Peyer's patch (tissue), 4 donors: Measurements from ENCODE around the gene TMCO4. TPM values are rescaled to one million over a fixed set of nuclear protein-coding genes. Genes with fewer than 3 reads are reported as not detected.

Source experiments
- DNase-seq, 3 donors: peaks; one replicate each; pipeline ENCODE4 v3.0.0-alpha.2; 2017 to 2019
- H3K27ac ChIP-seq, 4 donors: fragments of 200-600 bp; sonication (generic); one replicate each; pipeline ENCODE4 v1.5.1; 2016 to 2019
- H3K27me3 ChIP-seq, 2 donors: fragments of 200-600 bp; sonication (generic); one replicate each; pipeline ENCODE4 v1.5.1; 2019
- H3K36me3 ChIP-seq, 3 donors: fragments of 200-600 bp; sonication (generic); one replicate each; pipeline ENCODE4 v1.5.1; 2016 to 2019
- H3K4me1 ChIP-seq, 4 donors: fragments of 200-600 bp; sonication (generic); one replicate each; pipeline ENCODE4 v1.5.1; 2016 to 2019
- H3K4me3 ChIP-seq, 4 donors: fragments of 200-600 bp; sonication (generic); 1 replicate in 3 of 4; 2 replicates in 1 of 4; pipeline ENCODE4 v1.5.1; 2016 to 2019; ENCODE audit warnings: mild to moderate bottlenecking in 1 of 4
- H3K9me3 ChIP-seq, 4 donors: fragments of 200-600 bp; sonication (generic); one replicate each; pipeline ENCODE4 v1.5.1; 2016 to 2019; ENCODE audit warnings: mild to moderate bottlenecking in 1 of 4
- CTCF ChIP-seq, 6 experiments: fragments of 450-650 bp in 4 of 6; fragments of 200-600 bp in 2 of 6; sonication (generic) in 1 of 6; IDR thresholded peaks; one replicate each; pipeline ENCODE4 v1.5.1; 2017 to 2019; ENCODE audit warnings: antibody characterized with exemption in 6 of 6, mild to moderate bottlenecking in 3 of 6, moderate library complexity in 1 of 6
- POLR2A ChIP-seq, 2 donors: fragments of 450-650 bp; IDR thresholded peaks; one replicate each; pipeline ENCODE4 v1.5.1; 2017; ENCODE audit warnings: antibody characterized with exemption in 2 of 2, mild to moderate bottlenecking in 2 of 2, moderate library complexity in 2 of 2
- total RNA-seq, 4 donors: library from RNA; depleted of rRNA; stranded (reverse); fragments of >200 nt; gene quantifications; one replicate each; pipeline ENCODE4 v1.1.0, GENCODE V29; 2016

The TMCO4 gene
- total RNA-seq, 4 donors from 2014 or later, result 13.5 to 40.4 (median 26.1) TPM

- H3K4me3 ChIP-seq, result no peak overlapping the region
- peaks cover 0 to 22% (median 2%) of the 10 kb centered on the region in 4 donors for H3K4me1 ChIP-seq
- H3K27ac ChIP-seq, result peak overlapping the region in 2 of 4 donors; percentile 13 to 65
- no peaks in the 10 kb centered on the region for H3K9me3 ChIP-seq
- DNase-seq, result no peak
- no peak for TF ChIP-seq POLR2A (IDR thresholded peaks at IDR 0.05)
- TF ChIP-seq CTCF (IDR thresholded peaks at IDR 0.05), result no peak
- peaks cover 0 to 16% (median 0%) of the 10 kb centered on the region in 3 donors for H3K36me3 ChIP-seq
- H3K27me3 ChIP-seq, result no peaks in the 10 kb centered on the region
Measured at GRCh38 chr1:19744335-19744743, 55.4 kb downstream of the TMCO4 start.

DNA sequence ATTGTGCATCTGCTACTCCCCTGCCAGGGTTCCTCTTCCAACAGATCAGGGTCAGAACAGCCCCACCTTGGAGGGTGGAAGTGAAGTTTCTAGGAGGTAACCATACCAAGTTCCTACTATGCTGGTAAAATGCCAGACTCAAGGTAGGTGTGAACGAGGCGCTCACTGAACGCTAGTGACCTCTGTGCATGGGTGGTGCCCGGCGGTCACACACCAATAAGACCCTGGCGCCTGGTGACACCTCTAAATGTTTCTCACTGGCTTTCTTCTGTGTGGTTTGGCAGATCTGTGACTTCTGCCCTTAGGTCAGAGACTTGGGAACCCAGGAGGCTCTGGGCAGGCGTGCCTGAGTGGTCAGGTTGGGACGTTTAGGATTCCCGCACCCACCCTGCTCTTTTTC, 55.9 kb downstream of the TMCO4 start:
- TF ChIP-seq CTCF (IDR thresholded peaks at IDR 0.05), result peak in 1 of 6 experiments; percentile 7
- no peak for TF ChIP-seq POLR2A (IDR thresholded peaks at IDR 0.05)
- Histone ChIP-seq H3K4me1 (peaks cover 0 to 22% (median 2%) of the 10 kb centered on the region in 4 donors), H3K9me3 (no peaks in the 10 kb centered on the region), H3K27me3 (no peaks in the 10 kb centered on the region), H3K4me3 (no peak overlapping the region), H3K27ac (peak overlapping the region in 1 of 4 donors; percentile 65), H3K36me3 (peaks cover 0 to 16% (median 0%) of the 10 kb centered on the region in 3 donors)
- DNase-seq, result peak in 2 of 3 donors; percentile 54 to 69

DNA sequence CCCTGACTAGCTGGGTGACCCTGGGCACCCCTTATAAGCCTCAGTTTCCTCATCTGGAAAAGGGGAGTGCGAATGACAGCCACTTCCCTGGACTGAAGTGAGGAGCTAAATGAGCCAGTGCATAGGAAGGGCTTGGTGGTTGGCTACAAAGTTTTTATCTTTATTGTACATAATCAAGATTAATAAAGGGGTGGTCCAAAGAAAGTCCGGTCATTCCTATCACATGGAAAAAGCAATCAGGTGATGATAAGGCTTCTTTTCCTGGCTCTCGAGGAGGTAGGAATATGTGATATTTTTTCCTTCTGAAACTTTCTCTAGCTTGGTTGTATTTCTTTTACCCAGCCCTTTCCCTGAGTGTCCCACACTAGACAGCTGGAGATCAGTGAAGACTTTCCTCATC, 56.5 kb downstream of the TMCO4 start:
- Histone ChIP-seq H3K27me3 (no peaks in the 10 kb centered on the region), H3K4me3 (no peak overlapping the region), H3K9me3 (no peaks in the 10 kb centered on the region), H3K4me1 (peaks cover 0 to 25% (median 2%) of the 10 kb centered on the region in 4 donors), H3K36me3 (peaks cover 0 to 16% (median 0%) of the 10 kb centered on the region in 3 donors), H3K27ac (peak overlapping the region in 2 of 4 donors; percentile 35 to 65)
- TF ChIP-seq CTCF (IDR thresholded peaks at IDR 0.05), result no peak
- no peak for TF ChIP-seq POLR2A (IDR thresholded peaks at IDR 0.05)
- no peak for DNase-seq

DNA sequence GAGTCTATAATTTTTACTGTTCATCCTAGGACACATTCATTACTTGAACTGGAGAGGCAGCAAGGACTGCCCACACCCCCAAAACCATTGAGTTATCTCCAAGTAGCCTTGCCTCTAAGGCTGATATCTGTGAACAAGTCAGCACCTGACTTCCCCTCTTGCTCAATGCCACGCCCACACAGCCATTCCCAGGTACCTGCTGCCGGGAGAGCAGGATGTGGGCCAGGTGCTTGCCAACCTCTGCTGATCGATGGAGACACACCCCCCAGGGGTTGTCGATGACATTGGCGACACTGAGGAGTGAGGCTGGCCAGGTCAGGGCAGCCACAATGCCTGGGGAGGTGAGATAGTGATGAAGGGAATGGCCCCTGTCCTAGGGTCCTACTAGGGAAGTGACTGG, 60.1 kb downstream of the TMCO4 start:
- peaks cover 0 to 5% (median 0%) of the 10 kb centered on the region in 3 donors for H3K36me3 ChIP-seq
- no peak for TF ChIP-seq CTCF (IDR thresholded peaks at IDR 0.05)
- TF ChIP-seq POLR2A (IDR thresholded peaks at IDR 0.05), result no peak

GRCh38 chr1:19738669-19739068, 61.0 kb downstream of the TMCO4 start:
- Histone ChIP-seq H3K27ac (no peak overlapping the region), H3K4me3 (no peak overlapping the region), H3K4me1 (peaks cover 0 to 24% (median 1%) of the 10 kb centered on the region in 4 donors), H3K36me3 (peaks cover 0 to 7% (median 0%) of the 10 kb centered on the region in 3 donors), H3K27me3 (no peaks in the 10 kb centered on the region), H3K9me3 (no peaks in the 10 kb centered on the region)
- DNase-seq, result no peak
- TF ChIP-seq POLR2A (IDR thresholded peaks at IDR 0.05) (no peak), CTCF (IDR thresholded peaks at IDR 0.05) (no peak)

More for the DNA sequence above, 60.1 kb downstream of the TMCO4 start:
- Histone ChIP-seq H3K27ac (no peak overlapping the region), H3K9me3 (no peaks in the 10 kb centered on the region), H3K4me1 (peaks cover 0 to 32% (median 2%) of the 10 kb centered on the region in 4 donors), H3K4me3 (no peak overlapping the region), H3K27me3 (no peaks in the 10 kb centered on the region)
- DNase-seq, result no peak
